ENCODE measurements around the gene ZMYND10.

Gene ZMYND10

DNA sequence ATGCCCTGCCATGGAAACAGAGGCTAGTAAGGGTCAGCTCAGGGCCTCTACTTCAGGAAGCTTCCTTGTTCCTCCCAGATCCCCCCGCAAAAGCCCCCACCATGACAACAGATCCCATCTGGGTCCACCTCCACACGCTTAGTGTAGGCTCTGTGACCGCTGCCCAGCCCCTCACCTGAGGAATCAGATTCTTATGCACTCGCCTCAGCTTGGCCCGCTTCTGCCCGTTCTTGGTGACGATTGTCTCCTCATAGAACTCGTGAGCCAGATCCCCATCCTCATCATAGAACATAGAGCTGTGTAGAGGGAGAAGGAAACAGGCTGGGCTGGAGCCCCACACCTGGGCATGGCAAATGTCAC, 19.4 kb downstream of the ZMYND10 start:
- H3K4me2 ChIP-seq (ENCODE audit: low read depth, low read length, poor library complexity, severe bottlenecking): peak overlapping the region; percentile 95
- H4K20me1 ChIP-seq (ENCODE audit: insufficient read depth, low read length, poor library complexity, severe bottlenecking): peaks cover 31% of the 10 kb centered on the region
- no peak overlapping the region for H3K4me3 ChIP-seq (ENCODE audit: low read length, poor library complexity, severe bottlenecking)
- H3K9ac ChIP-seq (ENCODE audit: low read depth, low read length, poor library complexity, severe bottlenecking): peak overlapping the region; percentile 82
- peaks cover 15% of the 10 kb centered on the region for H3K4me1 ChIP-seq (ENCODE audit: insufficient read depth, low read length, poor library complexity, severe bottlenecking)
- no peaks in the 10 kb centered on the region for H3K9me2 ChIP-seq (replicated peaks; ENCODE audit: low read depth, low read length)
- H3K36me3 ChIP-seq (ENCODE audit: insufficient read depth, low read length): peaks cover 20% of the 10 kb centered on the region
- TF ChIP-seq, protein P1, sequence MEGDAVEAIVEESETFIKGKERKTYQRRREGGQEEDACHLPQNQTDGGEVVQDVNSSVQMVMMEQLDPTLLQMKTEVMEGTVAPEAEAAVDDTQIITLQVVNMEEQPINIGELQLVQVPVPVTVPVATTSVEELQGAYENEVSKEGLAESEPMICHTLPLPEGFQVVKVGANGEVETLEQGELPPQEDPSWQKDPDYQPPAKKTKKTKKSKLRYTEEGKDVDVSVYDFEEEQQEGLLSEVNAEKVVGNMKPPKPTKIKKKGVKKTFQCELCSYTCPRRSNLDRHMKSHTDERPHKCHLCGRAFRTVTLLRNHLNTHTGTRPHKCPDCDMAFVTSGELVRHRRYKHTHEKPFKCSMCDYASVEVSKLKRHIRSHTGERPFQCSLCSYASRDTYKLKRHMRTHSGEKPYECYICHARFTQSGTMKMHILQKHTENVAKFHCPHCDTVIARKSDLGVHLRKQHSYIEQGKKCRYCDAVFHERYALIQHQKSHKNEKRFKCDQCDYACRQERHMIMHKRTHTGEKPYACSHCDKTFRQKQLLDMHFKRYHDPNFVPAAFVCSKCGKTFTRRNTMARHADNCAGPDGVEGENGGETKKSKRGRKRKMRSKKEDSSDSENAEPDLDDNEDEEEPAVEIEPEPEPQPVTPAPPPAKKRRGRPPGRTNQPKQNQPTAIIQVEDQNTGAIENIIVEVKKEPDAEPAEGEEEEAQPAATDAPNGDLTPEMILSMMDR (conservative IDR thresholded peaks at IDR 0.05; ENCODE audit: low read length): no peak
- no peak for TF ChIP-seq EZH2phosphoT487 (IDR thresholded peaks at IDR 0.05; ENCODE audit: borderline replicate concordance)
- H3K9me3 ChIP-seq (ENCODE audit: insufficient read depth, low read depth, low read length): no peaks in the 10 kb centered on the region
- peaks cover 9% of the 10 kb centered on the region for H3F3A ChIP-seq (ENCODE audit: low read depth)
- peaks cover 31% of the 10 kb centered on the region for H3K79me2 ChIP-seq (ENCODE audit: insufficient read depth, low read length)
- no peaks in the 10 kb centered on the region for H3K27me3 ChIP-seq (ENCODE audit: insufficient read depth, low read length, poor library complexity, severe bottlenecking)
- no peak overlapping the region for H2AFZ ChIP-seq (ENCODE audit: low read length)

DNA sequence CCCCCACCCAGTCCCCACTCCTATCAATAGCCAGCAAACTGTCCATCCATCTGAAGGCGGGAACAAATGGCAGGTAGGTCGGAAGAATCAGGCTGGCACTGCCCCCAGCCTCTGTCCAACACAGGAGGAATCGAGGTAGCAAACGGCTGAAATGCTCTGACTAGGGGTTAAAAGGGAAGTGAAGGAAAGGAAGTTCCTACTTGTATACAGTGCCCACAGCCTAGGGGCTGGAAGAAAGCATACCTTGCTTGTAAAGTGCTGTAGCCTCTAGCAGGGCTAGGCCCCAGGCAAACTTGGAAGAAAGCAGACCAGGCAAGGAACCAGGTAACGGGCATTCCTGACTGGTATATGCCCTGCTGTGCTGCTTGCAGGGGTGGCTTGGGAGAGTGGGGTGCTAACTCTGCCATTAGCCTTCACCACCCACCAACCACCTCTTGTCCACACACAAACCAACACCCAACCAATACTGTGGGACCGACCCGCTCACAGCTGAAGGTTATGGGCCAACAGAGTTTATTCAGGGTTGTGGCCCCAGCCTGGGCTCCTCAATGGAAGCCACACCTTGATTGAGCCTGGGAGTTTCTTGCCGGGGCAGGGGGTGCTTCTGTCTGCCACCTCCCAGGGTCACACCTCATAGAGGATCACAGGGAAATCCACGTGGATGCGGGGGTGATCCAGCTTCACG, 19.9 kb downstream of the ZMYND10 start:
- Histone ChIP-seq H3K4me3 (ENCODE audit: low read length, poor library complexity, severe bottlenecking) (no peak overlapping the region), H3K27me3 (ENCODE audit: insufficient read depth, low read length, poor library complexity, severe bottlenecking) (no peaks in the 10 kb centered on the region), H3K9me3 (ENCODE audit: insufficient read depth, low read depth, low read length) (no peaks in the 10 kb centered on the region), H3K4me2 (ENCODE audit: low read depth, low read length, poor library complexity, severe bottlenecking) (no peak overlapping the region), H2AFZ (ENCODE audit: low read length) (no peak overlapping the region), H3K9ac (ENCODE audit: low read depth, low read length, poor library complexity, severe bottlenecking) (no peak overlapping the region), H3K4me1 (ENCODE audit: insufficient read depth, low read length, poor library complexity, severe bottlenecking) (peaks cover 15% of the 10 kb centered on the region), H3K79me2 (ENCODE audit: insufficient read depth, low read length) (peaks cover 27% of the 10 kb centered on the region), H3K36me3 (ENCODE audit: insufficient read depth, low read length) (peaks cover 15% of the 10 kb centered on the region; the same call in 1 of the 2 replicates), H3K9me2 (replicated peaks; ENCODE audit: low read depth, low read length) (no peaks in the 10 kb centered on the region), H3F3A (ENCODE audit: low read depth) (peaks cover 9% of the 10 kb centered on the region), H4K20me1 (ENCODE audit: insufficient read depth, low read length, poor library complexity, severe bottlenecking) (peaks cover 26% of the 10 kb centered on the region)
- TF ChIP-seq, protein P1 (conservative IDR thresholded peaks at IDR 0.05; ENCODE audit: low read length): no peak
- TF ChIP-seq EZH2phosphoT487 (IDR thresholded peaks at IDR 0.05; ENCODE audit: borderline replicate concordance): no peak

DNA sequence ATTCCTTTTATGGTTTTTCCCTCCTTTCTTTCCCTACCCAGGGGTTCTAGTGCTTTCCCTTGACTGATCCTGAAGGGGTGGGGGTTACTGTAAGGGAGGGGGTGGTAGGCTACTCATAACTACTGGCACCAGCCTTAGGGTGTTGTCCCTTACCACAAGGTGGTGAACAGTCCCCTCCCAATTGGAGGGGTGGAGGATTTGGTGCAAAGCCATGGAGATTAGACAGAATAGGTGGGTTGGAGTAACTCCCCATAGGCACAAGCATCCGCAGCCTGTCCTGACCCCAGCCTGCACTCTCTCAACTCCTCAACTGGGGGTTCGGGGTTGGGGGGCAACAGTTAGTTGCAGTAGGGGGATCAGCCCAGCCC, 20.4 kb downstream of the ZMYND10 start:
- Histone ChIP-seq H3K4me2 (ENCODE audit: low read depth, low read length, poor library complexity, severe bottlenecking) (no peak overlapping the region), H3K4me1 (ENCODE audit: insufficient read depth, low read length, poor library complexity, severe bottlenecking) (peaks cover 21% of the 10 kb centered on the region), H3K36me3 (ENCODE audit: insufficient read depth, low read length) (peaks cover 10% of the 10 kb centered on the region; the same call in 1 of the 2 replicates), H3K9me2 (replicated peaks; ENCODE audit: low read depth, low read length) (no peaks in the 10 kb centered on the region), H3K9me3 (ENCODE audit: insufficient read depth, low read depth, low read length) (no peaks in the 10 kb centered on the region), H3K9ac (ENCODE audit: low read depth, low read length, poor library complexity, severe bottlenecking) (no peak overlapping the region), H3F3A (ENCODE audit: low read depth) (peaks cover 9% of the 10 kb centered on the region), H3K4me3 (ENCODE audit: low read length, poor library complexity, severe bottlenecking) (no peak overlapping the region), H3K27me3 (ENCODE audit: insufficient read depth, low read length, poor library complexity, severe bottlenecking) (no peaks in the 10 kb centered on the region), H2AFZ (ENCODE audit: low read length) (no peak overlapping the region), H3K79me2 (ENCODE audit: insufficient read depth, low read length) (peaks cover 27% of the 10 kb centered on the region), H4K20me1 (ENCODE audit: insufficient read depth, low read length, poor library complexity, severe bottlenecking) (peaks cover 26% of the 10 kb centered on the region)
- TF ChIP-seq EZH2phosphoT487 (IDR thresholded peaks at IDR 0.05; ENCODE audit: borderline replicate concordance): no peak
- TF ChIP-seq, protein P1 (conservative IDR thresholded peaks at IDR 0.05; ENCODE audit: low read length): no peak
